ENCODE data around the gene PYROXD2. TPM values are rescaled to one million over a fixed set of nuclear protein-coding genes. Genes with fewer than 3 reads are reported as not detected.

The PYROXD2 gene
- total RNA-seq, 4 donors from 2014 or later: 0.97 to 6.7 (median 3.8) TPM

- 96 to 97% methylated on average over 1 of the region's 1 CpG for WGBS, 2 donors
- intact Hi-C loops (cut with DNase I; ENCODE audit: low total_unique reads): no loop called here
- TF ChIP-seq POLR2A (IDR thresholded peaks at IDR 0.05): no peak
- no peak for TF ChIP-seq CTCF (IDR thresholded peaks at IDR 0.05)
- DNase-seq (ENCODE audit: low spot score in 2 of 2): no peak
- no peak overlapping the region for H3K4me3 ChIP-seq (ENCODE audit: low read depth, poor library complexity, severe bottlenecking)
These were observed 18.4 kb upstream of the PYROXD2 start for GRCh38 chr10:98433371-98433770.

- intact Hi-C loops (cut with DNase I; ENCODE audit: low total_unique reads): no loop called here
- TF ChIP-seq CTCF (IDR thresholded peaks at IDR 0.05) (no peak), POLR2A (IDR thresholded peaks at IDR 0.05) (no peak)
- H3K4me3 ChIP-seq (ENCODE audit: low read depth, poor library complexity, severe bottlenecking): no peak overlapping the region
- no peak for DNase-seq (ENCODE audit: low spot score in 2 of 2)
- WGBS, 2 donors: 97% methylated on average over 1 of the region's 1 CpG
These were observed 17.3 kb upstream of the PYROXD2 start for GRCh38 chr10:98432330-98432729.

- DNase-seq (ENCODE audit: low spot score in 2 of 2): no peak
- intact Hi-C loops (cut with DNase I; ENCODE audit: low total_unique reads): no loop called here
- WGBS, 2 donors: 89 to 91% methylated on average over 8 of the region's 8 CpGs
- H3K4me3 ChIP-seq (ENCODE audit: low read depth, poor library complexity, severe bottlenecking): no peak overlapping the region
- no peak for TF ChIP-seq CTCF (IDR thresholded peaks at IDR 0.05)
- TF ChIP-seq POLR2A (IDR thresholded peaks at IDR 0.05): no peak
These were observed 16.0 kb upstream of the PYROXD2 start for GRCh38 chr10:98431016-98431415.

- H3K4me3 ChIP-seq (ENCODE audit: low read depth, poor library complexity, severe bottlenecking): no peak overlapping the region
- no peak for TF ChIP-seq CTCF (IDR thresholded peaks at IDR 0.05)
- TF ChIP-seq POLR2A (IDR thresholded peaks at IDR 0.05): no peak
- WGBS, 2 donors: 94 to 96% methylated on average over 8 of the region's 8 CpGs
- no peak for DNase-seq (ENCODE audit: low spot score in 2 of 2)
- intact Hi-C loops (cut with DNase I; ENCODE audit: low total_unique reads): no loop called here
These were observed 15.4 kb upstream of the PYROXD2 start for GRCh38 chr10:98430427-98430826.

- TF ChIP-seq POLR2A (IDR thresholded peaks at IDR 0.05): no peak
- no peak for TF ChIP-seq CTCF (IDR thresholded peaks at IDR 0.05)
- intact Hi-C loops (cut with DNase I; ENCODE audit: low total_unique reads): loop anchor here (5.0 kb wide), 1 partner anchor 1773 kb away; no protein-coding TSS in a partner anchor
- H3K4me3 ChIP-seq (ENCODE audit: low read depth, poor library complexity, severe bottlenecking): no peak overlapping the region
- 92 to 94% methylated on average over 19 to 21 of the region's 22 CpGs for WGBS, 2 donors
- peak in 1 of 2 donors; percentile 74 for DNase-seq (ENCODE audit: low spot score in 2 of 2)
These were observed 14.5 kb upstream of the PYROXD2 start for GRCh38 chr10:98429320-98430072.

All from lower leg skin (tissue), 4 donors.